Pancreas (tissue), 10 donors: ENCODE measurements around the gene LIMS1. TPM values are rescaled to one million over a fixed set of nuclear protein-coding genes. Genes with fewer than 3 reads are reported as not detected.

ENCODE experiments used
- ATAC-seq, 4 donors: fragments of 200-7000 bp; cut with Tn5 transposase; one replicate each; pipeline versions ENCODE4 v1.8.0 to v1.9.1; 2020; ENCODE audit warnings: mild to moderate bottlenecking in 4 of 4, moderate library complexity in 4 of 4
- DNase-seq, 6 donors: peaks; one replicate each; pipeline ENCODE4 v3.0.0-alpha.2; 2020
- FAIRE-seq: peaks from 2 replicates; lab custom pipeline; 2012; peaks lifted over from hg19 to GRCh38; lab: Jason Lieb, UNC
- H3K27ac ChIP-seq, 4 donors: fragments of 200-600 bp; sonication (generic); 1 replicate in 3 of 4; 2 replicates in 1 of 4; pipeline versions ENCODE4 v1.5.0 to v1.8.0; 2020
- H3K27me3 ChIP-seq, 4 donors: fragments of 200-600 bp; one replicate each; pipeline ENCODE4 v1.8.0; 2021
- H3K36me3 ChIP-seq, 3 donors: fragments of 200-600 bp; sonication (generic) in 1 of 3; one replicate each; pipeline versions ENCODE4 v1.5.0 to v1.8.0; 2020 to 2021
- H3K4me1 ChIP-seq, 3 donors: fragments of 200-600 bp; one replicate each; pipeline ENCODE4 v1.8.0; 2021
- H3K4me3 ChIP-seq, 4 donors: fragments of 200-600 bp; sonication (generic) in 2 of 4; one replicate each; pipeline versions ENCODE4 v1.5.0 to v1.8.0; 2020 to 2021
- H3K9me3 ChIP-seq, 4 donors: fragments of 200-600 bp; one replicate each; pipeline ENCODE4 v1.8.0; 2021
- CTCF ChIP-seq, 4 donors: fragments of 200-600 bp; sonication (generic) in 3 of 4; IDR thresholded peaks; one replicate each; pipeline versions ENCODE4 v1.5.0 to v1.8.0; 2021; ENCODE audit warnings: antibody characterized with exemption in 4 of 4
- WGBS, 2 donors: extraction: QIAGEN DNeasy Blood & Tissue Kit; methylation state at CpG; one replicate each; pipeline ENCODE4 v1.1.7; 2013; 5-methylcytosine and 5-hydroxymethylcytosine counted together
- intact Hi-C, 3 donors: fragments of 100-400 bp; cut with DNase I; formaldehyde crosslinking; loops; one replicate each; pipeline versions ENCODE4 v1.11.1 to v1.14.2; 2022
- polyA plus RNA-seq, 2 donors: library from polyadenylated mRNA; stranded (reverse); fragments of 200-250 nt; gene quantifications; one replicate each; pipeline ENCODE4 v1.2.3, GENCODE V29; 2013
- total RNA-seq, 6 donors: library from RNA; stranded (reverse); fragmentation: NEBNext Ultra II Directional in 4 of 6; extraction: Animal tissue kit (Norgen Biotek cat#: 25700) in 4 of 6; gene quantifications; one replicate each; pipeline versions ENCODE4 v1.2.1 to v1.2.4, GENCODE V29; 2021 to 2023
- donor health status: healthy with polysubstance abuse.
- donor health status: DM: no; HTN: no; CAD: no; lungs with moderate emphysema.
- donor health status: DM: no; HTN: no; CAD: no.
- donor health status: control.
- donor health status: control.
- donor health status: Bipolar disorder and iron deficiency.
- donor health status: DM: yes; HTN: yes; CAD: no.
- donor health status: DM: no; HTN: no; CAD: no.
- donor health status: DM: no; HTN: no; CAD: no.
- donor health status: DM: yes; HTN: yes; CAD: no.

LIMS1 gene
- total and polyA plus RNA-seq, 8 donors, result 7.9 to 45.7 (median 17.4) TPM

GRCh38 chr2:108612153-108612513 lies 77.9 kb downstream of the LIMS1 start:
- ATAC-seq (peak in 1 of 4 donors; percentile 47), FAIRE-seq (no peak), DNase-seq (no peak)
- no peak for TF ChIP-seq CTCF (IDR thresholded peaks at IDR 0.05)
- no peak overlapping the region for H3K4me3 ChIP-seq
- H3K27ac ChIP-seq, result no peak overlapping the region
- WGBS, 2 donors, result 85 to 89% methylated on average over 5 of the region's 5 CpGs
- H3K4me1 ChIP-seq, result peaks cover 6 to 16% (median 10%) of the 10 kb centered on the region in 3 donors
- no peaks in the 10 kb centered on the region for H3K9me3 ChIP-seq
- H3K36me3 ChIP-seq, result no peaks in the 10 kb centered on the region
- intact Hi-C loops, result no loop called here
- no peaks in the 10 kb centered on the region for H3K27me3 ChIP-seq

- H3K9me3 ChIP-seq, result no peaks in the 10 kb centered on the region
- H3K4me3 ChIP-seq, result no peak overlapping the region
Measured at GRCh38 chr2:108612514-108613183, 78.4 kb downstream of the LIMS1 start.

GRCh38 chr2:108613261-108614042 lies 79.2 kb downstream of the LIMS1 start:
- H3K4me1 ChIP-seq, result peaks cover 12 to 25% (median 16%) of the 10 kb centered on the region in 3 donors
- H3K9me3 ChIP-seq, result no peaks in the 10 kb centered on the region
- H3K36me3 ChIP-seq, result no peaks in the 10 kb centered on the region
- no peak for DNase-seq
- no peak for TF ChIP-seq CTCF (IDR thresholded peaks at IDR 0.05)
- 76 to 80% methylated on average over 9 of the region's 9 CpGs for WGBS, 2 donors
- H3K27me3 ChIP-seq, result no peaks in the 10 kb centered on the region
- ATAC-seq, result peak in 2 of 4 donors; percentile 27 to 51
- FAIRE-seq, result no peak
- intact Hi-C loops, result no loop called here
- H3K4me3 ChIP-seq, result no peak overlapping the region
- no peak overlapping the region for H3K27ac ChIP-seq

More at GRCh38 chr2:108612514-108613183, 78.4 kb downstream of the LIMS1 start:
- Histone ChIP-seq H3K36me3 (no peaks in the 10 kb centered on the region), H3K4me1 (peaks cover 12 to 21% (median 15%) of the 10 kb centered on the region in 3 donors), H3K27me3 (no peaks in the 10 kb centered on the region), H3K27ac (no peak overlapping the region)
- ATAC-seq, result peak in 3 of 4 donors; percentile 9 to 43 (median 24)
- DNase-seq, result no peak
- intact Hi-C loops, result no loop called here
- no peak for TF ChIP-seq CTCF (IDR thresholded peaks at IDR 0.05)
- 74 to 83% methylated on average over 10 of the region's 10 CpGs for WGBS, 2 donors
- FAIRE-seq, result no peak

GRCh38 chr2:108614043-108614545 lies 79.8 kb downstream of the LIMS1 start:
- 85 to 87% methylated on average over 8 of the region's 8 CpGs for WGBS, 2 donors

More at GRCh38 chr2:108614043-108614545, 79.8 kb downstream of the LIMS1 start:
- intact Hi-C loops, result no loop called here
- H3K27ac ChIP-seq, result no peak overlapping the region
- no peaks in the 10 kb centered on the region for H3K36me3 ChIP-seq
- FAIRE-seq (no peak), DNase-seq (no peak), ATAC-seq (no peak)
- H3K9me3 ChIP-seq, result no peaks in the 10 kb centered on the region
- no peak for TF ChIP-seq CTCF (IDR thresholded peaks at IDR 0.05)
- H3K4me3 ChIP-seq, result no peak overlapping the region
- H3K27me3 ChIP-seq, result no peaks in the 10 kb centered on the region
- H3K4me1 ChIP-seq, result peaks cover 12 to 23% (median 16%) of the 10 kb centered on the region in 3 donors
